HG02938 (cell line): ENCODE measurements around the gene TERT.

ENCODE experiments used
- ATAC-seq: cut with Tn5 transposase; IDR thresholded peaks from one replicate; pipeline ENCODE4 v1.9.1; 2021; ENCODE audit warnings: mild to moderate bottlenecking, moderate library complexity; ENCODE audit not compliant: unreplicated experiment

The TERT gene

GRCh38 chr5:1265026-1265425 is 29.8 kb downstream of the TERT start:
- ATAC-seq = no peak

DNA sequence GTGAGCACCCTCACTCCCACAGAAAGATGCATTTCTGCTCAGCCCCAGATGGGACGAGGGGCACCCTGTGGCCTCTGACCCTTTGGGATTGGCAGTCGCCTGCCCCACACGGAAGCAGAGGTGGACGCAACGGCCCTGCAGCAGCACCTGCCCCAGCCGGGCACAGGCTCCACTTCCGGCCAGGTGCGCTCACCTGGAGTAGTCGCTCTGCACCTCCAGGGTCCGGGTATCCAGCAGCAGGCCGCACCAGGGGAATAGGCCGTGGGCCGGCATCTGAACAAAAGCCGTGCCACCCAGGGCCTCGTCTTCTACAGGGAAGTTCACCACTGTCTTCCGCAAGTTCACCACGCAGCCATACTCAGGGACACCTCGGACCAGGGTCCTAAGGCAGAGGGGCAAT is 30.7 kb downstream of the TERT start:
- ATAC-seq = no peak

- no peak for ATAC-seq
These were observed 32.5 kb downstream of the TERT start for GRCh38 chr5:1262381-1262780.

GRCh38 chr5:1261643-1262042 is 33.2 kb downstream of the TERT start:
- no peak for ATAC-seq

DNA sequence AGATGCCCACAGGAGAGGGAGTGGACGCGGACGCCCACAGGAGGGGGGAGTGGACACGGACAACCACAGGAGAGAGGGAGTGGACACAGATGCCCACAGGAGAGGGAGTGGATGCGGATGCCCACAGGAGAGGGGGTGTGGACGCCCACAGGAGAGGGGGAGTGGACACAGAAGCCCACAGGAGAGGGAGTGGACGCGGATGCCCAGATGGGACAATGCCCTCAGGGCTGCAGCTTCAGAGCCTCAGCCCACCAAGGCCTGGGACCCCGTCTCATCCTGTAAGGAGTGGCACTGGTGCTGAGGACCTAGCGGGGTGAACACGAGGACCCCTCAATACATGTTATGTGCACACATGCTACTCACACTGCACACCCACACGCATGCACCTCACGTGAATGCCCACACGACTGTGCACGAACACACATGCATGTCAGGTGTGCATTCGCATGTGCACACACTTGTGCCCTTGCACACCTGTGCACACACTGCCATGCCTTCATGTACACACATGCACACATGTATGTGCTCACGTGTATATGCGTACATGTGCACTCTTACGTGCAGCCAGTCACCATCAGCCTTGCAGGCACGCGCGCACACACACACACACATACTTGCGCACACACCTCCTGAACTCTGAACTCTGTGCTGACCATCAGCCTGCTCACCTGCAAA is 34.9 kb downstream of the TERT start:
- ATAC-seq = no peak

DNA sequence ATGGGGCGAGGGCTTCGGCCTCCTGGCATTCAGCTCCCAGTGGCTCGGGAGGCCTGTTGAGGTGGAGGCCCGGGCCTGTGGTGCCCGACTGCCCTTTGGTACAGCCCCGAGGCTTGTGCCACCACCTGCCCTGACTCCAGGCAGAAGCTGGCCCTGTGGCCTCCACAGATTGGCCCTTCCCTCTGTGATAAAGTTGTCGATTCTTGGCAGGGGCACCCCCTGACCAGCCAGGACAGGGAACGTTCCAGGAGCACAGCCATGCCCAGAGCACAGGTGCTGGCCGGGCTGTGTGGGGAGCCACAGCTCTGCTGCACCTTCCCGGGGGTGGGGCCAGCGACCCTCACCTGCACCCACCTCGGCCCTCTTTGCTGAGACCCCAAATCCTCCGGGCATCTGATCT is 37.0 kb downstream of the TERT start:
- ATAC-seq = no peak

DNA sequence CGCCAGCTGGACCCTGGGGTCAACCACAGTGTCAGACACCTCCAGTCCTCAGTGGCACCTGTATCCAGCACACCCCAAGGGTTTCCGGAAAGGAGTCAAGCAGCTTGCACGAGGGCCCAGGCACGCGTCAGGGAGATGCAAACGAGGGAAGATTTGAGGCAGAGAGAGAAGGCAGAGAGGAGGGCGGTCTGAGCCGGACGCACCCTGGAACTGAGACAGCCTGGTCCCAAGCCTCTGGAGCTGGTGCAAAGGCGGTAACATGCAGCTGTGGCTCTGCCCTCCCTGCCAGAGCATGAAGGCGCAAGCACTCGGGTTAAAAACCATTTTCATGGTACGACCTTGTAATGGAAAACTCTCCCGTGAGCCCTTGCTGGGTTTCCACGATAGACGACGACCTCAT is 37.5 kb downstream of the TERT start:
- ATAC-seq = no peak

GRCh38 chr5:1256776-1257175 is 38.1 kb downstream of the TERT start:
- no peak for ATAC-seq

- ATAC-seq = no peak
These were observed 39.7 kb downstream of the TERT start for GRCh38 chr5:1255081-1255561.

GRCh38 chr5:1254196-1254595 is 40.7 kb downstream of the TERT start:
- ATAC-seq = no peak

DNA sequence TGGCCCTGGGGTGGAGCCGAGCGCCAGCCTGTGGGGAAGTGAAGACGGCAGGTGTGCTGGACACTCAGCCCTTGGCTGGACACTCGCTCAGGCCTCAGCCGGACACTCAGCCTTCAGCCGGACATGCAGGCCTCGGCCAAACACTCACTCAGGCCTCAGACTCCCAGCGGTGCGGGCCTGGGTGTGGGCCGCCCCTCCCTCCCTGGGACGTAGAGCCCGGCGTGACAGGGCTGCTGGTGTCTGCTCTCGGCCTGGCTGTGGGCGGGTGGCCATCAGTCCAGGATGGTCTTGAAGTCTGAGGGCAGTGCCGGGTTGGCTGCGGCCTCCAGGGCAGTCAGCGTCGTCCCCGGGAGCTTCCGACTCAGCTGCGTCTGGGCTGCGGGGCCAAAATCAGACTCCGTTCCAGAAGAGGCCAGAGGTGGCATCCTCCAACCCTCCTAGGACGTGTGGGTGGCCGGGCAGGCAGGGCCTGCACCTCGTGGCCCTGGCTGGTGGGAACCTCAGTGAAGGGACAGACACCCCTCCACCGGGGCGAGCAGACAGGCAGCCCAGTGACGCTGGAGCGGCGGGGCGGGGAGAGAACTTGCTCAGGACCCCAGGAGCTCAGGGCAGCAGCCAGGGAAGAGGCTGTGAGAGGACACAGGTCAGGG is 41.3 kb downstream of the TERT start:
- ATAC-seq = no peak

GRCh38 chr5:1252681-1253080 is 42.2 kb downstream of the TERT start:
- ATAC-seq = no peak

- ATAC-seq = no peak
These were observed 42.9 kb downstream of the TERT start for GRCh38 chr5:1251678-1252580.

DNA sequence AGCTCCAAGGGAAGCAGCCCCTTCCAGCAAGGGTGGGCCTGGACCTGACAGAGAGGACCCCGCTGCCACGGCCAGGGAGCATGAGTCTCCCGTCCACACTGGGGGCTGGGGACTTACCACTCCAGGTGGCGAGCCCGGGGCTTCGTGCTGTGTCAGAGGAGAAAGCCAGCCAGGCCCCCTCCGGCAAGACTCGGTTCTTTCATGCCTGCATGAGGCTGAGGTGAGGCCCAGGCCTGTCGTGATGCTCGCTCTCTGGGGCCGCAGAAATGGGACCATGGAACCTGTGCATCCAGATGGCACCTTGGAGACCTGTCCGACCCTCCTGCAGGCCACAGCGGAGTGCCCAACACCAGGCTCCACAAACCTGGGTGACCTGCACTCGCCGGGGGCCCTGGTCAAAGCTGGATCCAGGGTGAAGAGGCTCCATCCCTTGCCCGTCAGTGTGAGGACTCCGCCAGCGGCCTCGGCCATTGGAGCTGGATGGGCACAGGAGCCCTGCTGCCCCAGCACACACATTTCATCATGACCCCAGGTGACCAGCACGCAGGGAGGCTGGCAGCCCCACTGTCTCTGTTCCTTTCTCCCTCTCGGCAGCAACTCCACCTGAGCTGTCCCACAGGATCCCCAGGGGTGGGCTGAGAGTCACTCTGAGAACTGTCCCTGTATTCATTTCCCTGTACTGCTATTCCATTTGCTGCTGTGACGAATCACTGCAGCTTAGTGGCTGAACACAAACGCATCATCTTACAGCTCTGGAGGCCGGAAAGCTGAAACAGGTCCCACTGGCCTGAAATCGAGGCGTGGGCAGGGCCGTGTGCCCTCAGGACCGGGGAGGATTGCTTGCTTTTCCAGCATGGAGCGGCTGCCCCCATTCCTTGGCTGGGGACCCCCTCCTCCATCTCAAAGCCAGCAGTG is 45.2 kb downstream of the TERT start:
- no peak for ATAC-seq

- ATAC-seq = no peak
These were observed 47.1 kb downstream of the TERT start for GRCh38 chr5:1247811-1248210.

DNA sequence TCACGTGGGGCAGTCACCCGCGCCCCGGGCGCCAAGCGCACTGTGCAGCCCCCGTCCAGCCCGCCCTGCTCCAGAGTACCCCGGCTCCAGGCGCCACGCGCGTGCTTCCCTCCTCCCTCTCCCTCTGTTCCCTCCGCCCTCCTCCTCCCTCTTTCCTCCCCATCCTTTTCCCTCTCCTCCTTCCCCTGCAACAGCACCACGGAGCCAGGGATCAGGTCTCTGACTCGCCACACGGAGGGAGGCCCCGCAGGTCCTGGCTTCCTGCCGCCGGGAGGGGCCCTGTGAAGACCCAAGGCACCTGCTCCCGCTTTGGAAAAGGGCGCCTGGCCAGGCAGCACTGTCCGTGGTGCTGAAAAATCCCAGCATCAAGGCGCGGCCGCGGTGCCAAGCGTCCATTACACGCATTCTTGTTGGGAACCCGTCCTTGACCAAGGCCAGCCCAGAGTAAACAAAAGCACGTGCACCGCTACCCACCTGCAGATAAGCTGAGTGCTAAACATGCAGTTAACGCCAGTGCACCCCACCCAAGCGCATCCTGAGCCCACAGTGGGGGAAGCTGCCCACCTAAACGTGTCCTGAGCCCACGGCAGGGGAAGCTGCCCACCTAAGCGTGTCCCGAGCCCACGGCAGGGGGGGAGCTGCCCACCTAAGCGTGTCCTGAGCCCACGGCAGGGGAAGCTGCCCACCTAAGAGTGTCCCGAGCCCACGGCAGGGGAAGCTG is 48.0 kb downstream of the TERT start:
- no peak for ATAC-seq

DNA sequence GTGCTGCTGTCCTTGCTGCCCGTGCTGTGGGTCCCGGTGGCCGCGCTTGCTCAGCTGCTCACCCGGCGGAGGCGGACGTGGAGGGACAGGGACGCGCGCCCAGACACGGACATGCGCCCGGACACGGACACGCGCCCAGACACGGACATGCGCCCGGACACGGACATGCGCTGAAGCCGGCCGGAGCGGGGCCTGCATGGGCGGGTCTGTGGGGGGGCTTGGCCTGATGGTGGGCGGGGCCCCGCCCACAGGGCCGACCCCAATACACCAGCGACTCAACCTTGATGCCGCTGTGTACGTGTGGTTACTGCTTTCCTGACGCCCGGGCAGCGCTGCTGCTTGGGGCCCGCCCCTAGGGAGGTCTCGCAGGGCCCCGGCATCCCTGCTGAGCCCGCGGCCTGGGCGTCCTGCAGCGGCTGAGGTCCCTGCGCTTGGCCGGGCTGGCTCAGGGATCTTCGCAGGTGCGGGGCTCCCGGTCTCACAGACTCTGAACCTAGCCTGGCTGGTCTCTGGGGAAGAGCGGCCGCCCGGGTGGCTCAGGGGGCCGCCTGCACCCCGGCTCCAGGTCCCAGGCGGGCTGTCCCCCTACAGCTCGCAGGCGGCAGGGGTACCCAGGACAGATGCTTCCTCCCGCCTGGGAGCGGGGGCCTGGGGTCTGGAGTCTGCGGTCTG is 48.8 kb downstream of the TERT start:
- no peak for ATAC-seq

DNA sequence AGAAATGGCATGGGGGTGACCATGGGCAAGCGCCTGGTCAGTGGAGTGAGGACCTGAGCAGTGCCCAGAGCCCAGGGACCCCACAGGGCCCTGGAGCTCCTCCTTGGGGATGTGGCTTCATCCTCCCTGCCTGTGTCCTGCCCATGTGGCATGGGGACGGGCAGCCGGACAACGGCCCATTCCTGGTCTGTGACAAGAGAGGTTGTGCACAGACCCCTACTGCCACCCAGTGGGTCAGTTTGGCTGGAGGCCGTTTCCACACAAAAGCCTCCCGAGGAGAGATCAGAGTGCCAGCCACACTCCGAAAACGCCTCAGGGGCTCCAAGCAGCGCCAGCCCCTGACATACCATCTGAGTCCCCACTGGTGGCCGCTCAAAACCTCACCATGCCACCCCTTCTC is 49.9 kb downstream of the TERT start:
- no peak for ATAC-seq

- no peak for ATAC-seq
These were observed 50.6 kb downstream of the TERT start for GRCh38 chr5:1244255-1244654.
